ENCODE results near the gene OPRL1.

- TF ChIP-seq POLR2AphosphoS5 (IDR thresholded peaks at IDR 0.05; ENCODE audit: low read depth, low read length) (no peak), CTCF (IDR thresholded peaks at IDR 0.05) (no peak), REST (IDR thresholded peaks at IDR 0.05; ENCODE audit: insufficient read depth in 1 of 2, low read depth in 2 of 2, low read length in 1 of 2) (no peak)
These were observed 67.1 kb downstream of the OPRL1 start for GRCh38 chr20:64146936-64147477.

Measured in Panc1 (cell line).